Subcutaneous adipose tissue (tissue), 4 donors: ENCODE results near the gene VSIG8. TPM values are rescaled to one million over a fixed set of nuclear protein-coding genes. Genes with fewer than 3 reads are reported as not detected.

Experiments
- CTCF ChIP-seq: fragments of 450-650 bp; IDR thresholded peaks from one replicate; pipeline ENCODE4 v1.5.1; 2016; ENCODE audit warnings: low read depth, mild to moderate bottlenecking, control low read depth, antibody characterized with exemption, moderate library complexity
- total RNA-seq, 4 donors: library from RNA; depleted of rRNA; stranded (reverse); fragments of >200 nt; gene quantifications; one replicate each; pipeline ENCODE4 v1.1.0, GENCODE V29; 2016

VSIG8 gene
- total RNA-seq, 4 donors from 2014 or later = not detected

DNA sequence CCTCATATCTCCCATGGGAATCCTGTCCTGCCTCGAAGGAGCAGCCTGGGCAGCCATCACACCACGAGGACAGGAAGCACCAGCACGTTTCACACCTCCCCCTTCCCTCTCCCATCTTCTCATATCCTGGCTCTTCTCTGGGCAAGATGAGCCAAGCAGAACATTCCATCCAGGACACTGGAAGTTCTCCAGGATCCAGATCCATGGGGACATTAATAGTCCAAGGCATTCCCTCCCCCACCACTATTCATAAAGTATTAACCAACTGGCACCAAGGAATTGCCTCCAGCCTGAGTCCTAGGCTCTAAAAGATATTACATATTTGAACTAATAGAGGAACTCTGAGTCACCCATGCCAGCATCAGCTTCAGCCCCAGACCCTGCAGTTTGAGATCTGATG is 27.1 kb downstream of the VSIG8 start:
- TF ChIP-seq CTCF = no peak

DNA sequence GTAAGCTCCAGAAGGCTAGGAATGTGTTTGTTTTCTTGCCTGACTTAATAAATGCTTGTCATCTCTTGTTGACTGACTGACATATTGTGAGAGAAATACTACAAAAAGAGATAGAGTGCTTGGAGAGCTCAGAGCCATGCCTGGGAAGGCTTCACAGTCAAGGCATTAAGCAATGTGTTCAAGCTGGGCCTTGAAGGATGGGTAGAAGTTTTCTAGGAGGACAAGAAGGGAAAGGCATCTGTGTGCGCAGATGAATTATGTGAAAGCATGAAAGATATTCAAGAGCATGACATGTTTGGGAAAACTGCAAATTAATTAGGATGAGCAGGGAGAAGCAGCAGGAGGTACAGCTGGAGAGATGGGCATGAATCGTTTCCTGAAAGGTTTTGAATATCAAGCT is 30.1 kb downstream of the VSIG8 start:
- TF ChIP-seq CTCF = no peak

GRCh38 chr1:159831412-159832141 is 30.9 kb downstream of the VSIG8 start:
- no peak for TF ChIP-seq CTCF

DNA sequence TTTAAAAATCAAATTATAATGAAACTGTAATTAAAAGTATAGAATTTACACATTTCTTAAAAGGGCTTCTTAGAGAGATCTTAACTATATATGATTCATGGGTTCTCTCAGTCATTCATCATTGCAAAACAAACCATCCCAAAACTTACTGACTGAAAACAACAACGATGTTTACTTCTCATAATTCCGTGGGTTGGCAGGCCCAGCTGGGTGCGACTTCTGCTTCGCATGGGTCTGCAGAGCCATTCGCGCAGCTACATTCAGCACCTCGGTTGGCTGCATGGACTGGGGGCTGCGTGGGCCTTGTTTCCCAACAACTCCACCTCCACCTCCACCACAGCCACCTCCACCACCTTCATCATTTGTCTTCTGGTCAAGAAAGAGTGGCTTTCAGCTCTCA is 31.7 kb downstream of the VSIG8 start:
- TF ChIP-seq CTCF = no peak

DNA sequence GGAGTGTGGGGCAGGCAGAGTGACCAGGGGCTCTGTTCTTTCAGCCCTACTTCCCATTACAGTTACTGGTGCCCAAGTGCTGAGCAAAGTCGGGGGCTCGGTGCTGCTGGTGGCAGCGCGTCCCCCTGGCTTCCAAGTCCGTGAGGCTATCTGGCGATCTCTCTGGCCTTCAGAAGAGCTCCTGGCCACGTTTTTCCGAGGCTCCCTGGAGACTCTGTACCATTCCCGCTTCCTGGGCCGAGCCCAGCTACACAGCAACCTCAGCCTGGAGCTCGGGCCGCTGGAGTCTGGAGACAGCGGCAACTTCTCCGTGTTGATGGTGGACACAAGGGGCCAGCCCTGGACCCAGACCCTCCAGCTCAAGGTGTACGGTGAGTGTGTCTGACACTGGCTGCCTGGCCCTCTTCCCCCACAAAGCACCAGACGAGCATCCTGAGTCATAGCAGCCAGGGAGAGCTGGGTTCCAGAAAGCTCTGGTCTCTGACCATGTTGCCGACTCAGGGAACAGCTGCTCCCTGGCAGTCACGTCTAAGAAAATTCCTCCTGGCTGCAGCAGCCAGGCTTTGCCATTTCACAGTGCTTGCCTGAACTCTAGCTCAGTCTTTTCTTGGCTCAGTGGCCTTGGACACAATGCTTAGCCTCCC is 32.5 kb downstream of the VSIG8 start:
- no peak for TF ChIP-seq CTCF

GRCh38 chr1:159829273-159829634 is 33.2 kb downstream of the VSIG8 start:
- TF ChIP-seq CTCF = no peak

- TF ChIP-seq CTCF = no peak
Observed at GRCh38 chr1:159828581-159829272, 33.7 kb downstream of the VSIG8 start.
